ENCODE data around the gene ZNF786.
A peak's percentile ranks its signal among the peaks of the same experiment; 100 is the strongest.
"Not testable (repeated sequence)": the region's sequence is repeated elsewhere in the genome, so short reads cannot be mapped to it uniquely, and the experiment has no call there.

ZNF786 gene, protein sequence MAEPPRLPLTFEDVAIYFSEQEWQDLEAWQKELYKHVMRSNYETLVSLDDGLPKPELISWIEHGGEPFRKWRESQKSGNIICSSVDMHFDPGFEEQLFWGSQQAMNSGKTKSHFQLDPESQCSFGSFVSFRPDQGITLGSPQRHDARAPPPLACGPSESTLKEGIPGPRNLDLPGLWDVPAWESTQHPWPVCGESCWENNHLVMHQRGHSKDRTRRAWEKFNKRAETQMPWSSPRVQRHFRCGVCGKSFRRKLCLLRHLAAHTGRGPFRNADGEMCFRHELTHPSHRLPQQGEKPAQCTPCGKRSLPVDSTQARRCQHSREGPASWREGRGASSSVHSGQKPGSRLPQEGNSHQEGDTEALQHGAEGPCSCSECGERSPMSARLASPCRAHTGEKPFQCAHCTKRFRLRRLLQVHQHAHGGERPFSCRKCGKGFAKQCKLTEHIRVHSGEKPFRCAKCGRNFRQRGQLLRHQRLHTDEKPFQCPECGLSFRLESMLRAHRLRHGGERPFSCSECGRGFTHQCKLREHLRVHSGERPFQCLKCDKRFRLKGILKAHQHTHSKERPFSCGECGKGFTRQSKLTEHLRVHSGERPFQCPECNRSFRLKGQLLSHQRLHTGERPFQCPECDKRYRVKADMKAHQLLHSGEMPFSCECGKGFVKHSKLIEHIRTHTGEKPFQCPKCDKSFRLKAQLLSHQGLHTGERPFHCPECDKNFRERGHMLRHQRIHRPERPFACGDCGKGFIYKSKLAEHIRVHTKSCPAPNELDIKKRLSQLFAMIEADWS

DNA sequence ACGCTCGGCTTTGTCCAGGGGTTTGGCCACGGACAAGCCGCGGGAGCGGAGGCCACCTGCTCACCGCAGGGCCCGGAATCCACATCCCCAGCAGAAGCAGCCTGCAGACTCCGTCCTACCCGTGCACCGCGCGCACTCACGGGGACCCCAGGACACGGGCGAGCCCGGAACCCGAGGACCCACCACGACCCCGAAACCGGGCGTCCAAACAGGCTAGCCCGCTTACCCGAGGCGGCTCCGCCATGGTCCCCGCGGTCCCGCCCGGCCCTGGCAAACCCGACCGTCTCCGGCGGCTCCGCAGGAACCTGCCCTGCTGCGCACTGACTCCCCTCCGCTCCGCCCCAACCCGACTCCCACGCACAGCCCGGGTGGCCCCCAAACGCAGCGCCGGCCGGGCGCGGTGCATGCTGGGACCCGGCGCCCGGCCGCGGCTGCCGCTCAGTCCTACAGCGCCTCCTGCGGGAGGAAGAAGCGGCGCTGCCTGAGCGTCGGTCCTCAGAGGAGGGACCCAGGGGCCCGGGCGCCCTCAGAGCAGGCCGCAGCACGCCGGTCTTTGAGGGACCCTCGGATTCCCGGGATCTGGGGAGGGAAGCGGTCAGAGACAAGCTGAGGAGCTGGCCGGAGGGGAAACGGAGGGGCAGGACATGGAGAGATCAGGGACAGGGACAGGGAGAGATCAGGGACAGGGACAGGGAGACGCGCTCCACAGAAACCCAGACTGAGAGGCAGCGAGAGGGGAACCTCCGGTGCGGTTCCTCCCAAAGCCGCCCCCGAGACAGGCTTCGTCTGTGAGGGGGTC lies at the start of gene ZNF786:
TSS of gene ZNF786 (minus strand) at position 322 of the 799 bp plus-strand sequence. CDS start at position 244, 78 bp downstream.
- DNase-seq, result peak; percentile 74

DNA sequence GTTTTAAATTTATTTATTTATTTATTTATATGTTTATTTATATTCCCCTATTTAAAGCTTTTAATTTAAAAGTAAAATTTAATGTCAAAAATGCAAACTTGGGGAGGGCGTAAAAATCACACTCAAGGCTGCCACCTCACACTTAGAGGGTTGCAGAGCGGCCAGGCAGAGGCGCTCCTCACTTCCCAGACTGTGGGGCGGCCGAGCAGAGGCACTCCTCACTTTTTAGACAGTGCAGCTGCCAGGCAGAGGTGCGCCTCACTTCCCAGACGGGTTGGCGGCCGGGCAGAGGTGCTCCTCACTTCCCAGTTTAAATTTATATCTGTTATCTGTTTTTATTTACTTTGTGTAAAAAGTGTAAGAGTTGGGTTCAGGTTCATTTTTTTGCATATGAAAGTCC lies 45.6 kb upstream of the ZNF786 start:
- no peak for DNase-seq

DNA sequence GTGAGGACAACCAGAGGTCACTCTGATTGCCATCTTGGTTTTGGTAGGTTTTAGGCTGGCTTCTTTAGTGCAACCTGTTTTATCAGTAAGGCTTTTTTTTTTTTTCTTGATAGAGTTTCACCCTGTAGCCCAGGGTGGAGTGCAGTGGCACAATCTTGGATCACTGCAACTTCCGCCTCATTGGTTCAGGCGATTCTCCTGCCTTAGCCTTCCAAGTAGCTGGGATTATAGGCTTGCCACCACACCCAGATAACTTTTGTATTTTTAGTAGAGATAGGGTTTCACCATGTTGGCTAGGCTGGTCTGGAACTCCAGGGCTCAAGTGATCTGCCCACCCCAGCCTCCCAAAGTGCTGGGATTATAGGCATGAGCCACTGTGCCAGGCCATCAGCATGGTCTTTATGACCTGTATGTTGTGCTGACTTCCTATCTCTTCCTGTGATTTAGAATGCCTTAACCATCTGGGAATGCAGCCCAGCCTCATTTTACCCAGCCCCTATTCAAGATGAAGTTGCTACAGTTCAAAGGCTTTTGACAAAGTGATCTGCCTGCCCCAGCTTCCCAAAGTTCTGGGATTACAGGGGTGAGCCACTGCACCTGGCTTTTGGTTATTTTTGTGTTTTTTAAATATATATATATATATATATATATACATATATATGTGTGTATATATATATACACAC lies 42.7 kb upstream of the ZNF786 start:
- DNase-seq, result no peak

DNA sequence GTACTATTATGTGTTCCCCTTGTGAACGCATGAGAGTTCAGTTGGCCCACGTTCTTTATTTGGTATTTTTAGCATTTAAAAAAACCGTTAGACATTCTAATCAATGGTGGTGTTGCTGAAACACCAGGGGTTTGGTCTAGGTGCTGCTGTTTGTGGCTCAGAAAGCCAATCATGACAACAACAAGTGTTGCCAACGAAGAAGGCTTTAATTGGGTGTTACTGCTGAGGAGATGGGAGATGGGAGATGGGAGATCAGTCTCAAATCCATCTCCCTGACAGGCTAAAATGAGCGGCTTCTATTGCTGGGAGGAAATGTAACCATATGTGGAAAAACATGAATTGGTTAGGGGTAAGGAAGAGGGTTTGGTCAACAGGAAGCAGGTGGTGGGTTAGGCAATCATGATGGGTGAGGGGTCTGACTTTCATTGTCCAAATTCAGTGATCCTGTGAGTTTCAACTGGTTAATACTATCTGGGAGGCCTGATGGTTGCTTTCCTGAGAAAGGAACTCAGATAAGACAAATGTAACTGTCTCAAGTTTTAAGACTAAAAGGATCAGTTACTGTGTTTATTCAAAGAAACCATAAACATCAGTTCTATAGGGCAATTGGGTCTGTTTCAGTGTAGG lies 40.2 kb upstream of the ZNF786 start:
- no peak for DNase-seq

- no peak for DNase-seq
Observed at GRCh38 chr7:149126662-149127266, 36.2 kb upstream of the ZNF786 start.

GRCh38 chr7:149125863-149126661 lies 35.5 kb upstream of the ZNF786 start, which contains the start of gene ZNF425:
TSS of gene ZNF425 (minus strand) at chr7:149126324. CDS start at chr7:149126213, 111 bp downstream.
- DNase-seq, result peak; percentile 77

DNA sequence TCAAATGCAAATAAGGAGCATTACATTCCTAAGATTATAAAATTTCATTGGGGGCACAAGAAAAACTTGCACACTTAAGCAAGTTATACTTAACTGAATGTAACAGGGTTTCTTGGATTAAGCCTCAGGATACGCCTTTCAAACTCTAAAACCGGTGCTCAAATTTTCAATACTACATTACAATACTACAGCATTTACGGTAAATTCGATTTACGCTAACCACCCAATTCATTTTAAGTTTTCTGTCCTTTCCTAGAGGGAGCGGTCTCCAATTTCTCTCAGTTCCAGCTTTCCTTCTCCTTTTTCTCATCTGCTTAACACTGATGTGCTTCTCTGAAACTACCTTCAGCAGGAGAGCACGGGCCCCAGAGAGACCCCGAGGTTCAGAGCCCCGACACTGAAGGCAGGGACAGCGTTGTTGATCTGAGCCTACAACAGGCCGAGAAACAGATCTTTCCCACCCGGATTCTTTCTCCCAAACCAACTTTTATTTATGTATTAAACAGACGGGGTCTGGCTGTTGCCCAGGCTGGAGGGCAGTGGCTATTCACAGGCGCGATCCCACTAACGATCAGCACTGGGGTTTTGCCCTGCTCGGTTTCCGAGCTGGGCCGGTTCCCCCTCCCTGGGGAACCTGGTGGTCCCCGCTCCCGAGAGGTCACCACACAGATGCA lies 34.8 kb upstream of the ZNF786 start:
- no peak for DNase-seq

- no peak for DNase-seq
Observed at GRCh38 chr7:149109969-149110368, 19.5 kb upstream of the ZNF786 start.

DNA sequence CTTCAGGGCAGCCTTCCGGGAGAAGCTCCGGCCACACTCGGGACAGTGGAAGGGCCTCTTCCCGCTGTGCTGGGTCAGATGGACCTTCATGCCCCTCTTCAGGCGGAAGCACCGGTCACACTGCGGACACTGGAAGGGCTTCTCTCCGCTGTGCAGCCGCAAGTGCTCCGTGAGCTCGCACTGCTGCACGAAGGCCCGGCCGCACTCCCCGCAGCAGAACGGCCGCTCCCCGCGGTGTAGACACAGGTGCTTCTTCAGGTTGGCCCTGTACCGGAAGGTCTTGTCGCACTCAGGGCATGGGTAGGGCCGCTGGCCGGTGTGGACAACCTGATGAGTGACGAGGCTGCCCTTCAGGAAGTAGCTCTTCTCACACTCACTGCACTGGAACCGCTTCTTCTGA lies 14.2 kb upstream of the ZNF786 start:
- no peak for DNase-seq

DNA sequence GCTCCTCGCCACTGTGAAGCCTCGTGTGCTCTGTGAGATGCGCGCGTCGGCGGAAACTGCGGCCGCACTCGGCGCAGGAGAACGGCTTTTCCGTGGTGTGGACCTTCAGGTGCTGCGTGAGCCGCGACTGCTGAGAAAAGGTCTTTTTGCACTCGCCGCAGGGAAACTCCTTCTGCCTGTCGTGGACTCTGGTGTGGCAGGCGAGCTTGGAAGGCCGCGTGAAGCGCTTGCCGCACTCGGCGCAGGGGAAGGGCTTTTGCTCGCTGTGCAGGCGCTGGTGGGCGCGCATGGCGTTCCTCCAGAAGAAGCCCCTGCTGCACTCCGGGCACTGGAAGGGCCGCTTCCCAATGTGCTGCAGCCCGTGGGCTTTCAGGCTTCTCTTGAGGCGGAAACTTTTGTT lies 13.7 kb upstream of the ZNF786 start:
- no peak for DNase-seq

DNA sequence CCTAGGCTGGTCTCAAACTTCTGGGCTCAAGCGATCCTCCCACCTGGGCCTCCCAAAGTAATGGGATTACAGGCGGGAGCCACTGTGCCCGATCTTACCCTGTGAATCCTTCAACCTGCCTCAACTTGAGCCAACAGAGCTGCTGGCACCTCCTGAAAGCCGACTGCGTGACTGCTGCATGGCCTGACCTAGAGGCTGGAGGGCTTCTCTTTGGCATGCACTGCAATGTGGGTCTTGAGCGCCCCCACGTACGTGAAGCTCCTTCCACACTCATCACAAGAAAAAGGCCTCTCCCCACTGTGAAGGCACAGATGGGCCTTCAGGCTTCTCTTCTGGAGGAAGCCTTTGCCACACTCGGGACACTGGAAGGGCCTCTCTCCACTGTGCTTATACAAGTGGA lies 12.9 kb upstream of the ZNF786 start:
- no peak for DNase-seq

DNA sequence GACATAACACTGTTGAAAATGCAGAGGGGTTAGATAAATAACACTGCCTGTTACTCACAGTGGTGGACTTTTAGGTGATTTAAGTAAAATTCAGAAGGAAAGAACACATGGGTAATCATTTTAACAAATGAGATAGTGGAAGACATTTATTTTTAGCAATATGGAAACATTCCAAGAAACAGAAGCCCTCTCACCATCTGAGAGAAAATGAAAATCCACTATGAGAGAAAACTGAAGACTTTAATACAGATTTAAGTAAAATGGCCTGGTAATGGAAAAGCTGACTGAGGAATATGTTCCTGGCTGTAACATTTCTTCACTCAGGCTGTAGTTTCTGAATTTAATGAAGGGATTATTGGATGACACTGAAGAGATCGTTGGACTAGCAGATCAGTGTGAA lies 12.1 kb upstream of the ZNF786 start:
- DNase-seq, result no peak

GRCh38 chr7:149100821-149101220 lies 10.3 kb upstream of the ZNF786 start:
- DNase-seq, result no peak

GRCh38 chr7:149099058-149099457 lies 8.5 kb upstream of the ZNF786 start:
- no peak for DNase-seq

- DNase-seq, result no peak
Observed at GRCh38 chr7:149097088-149097487, 6.6 kb upstream of the ZNF786 start.

- no peak for DNase-seq
Observed at GRCh38 chr7:149093228-149093627, 2.7 kb upstream of the ZNF786 start.

GRCh38 chr7:149092244-149092643 lies 1.7 kb upstream of the ZNF786 start:
- not testable (repeated sequence) for DNase-seq

- DNase-seq, result no peak
Observed at GRCh38 chr7:149087376-149087775, 3.1 kb downstream of the ZNF786 start.

DNA sequence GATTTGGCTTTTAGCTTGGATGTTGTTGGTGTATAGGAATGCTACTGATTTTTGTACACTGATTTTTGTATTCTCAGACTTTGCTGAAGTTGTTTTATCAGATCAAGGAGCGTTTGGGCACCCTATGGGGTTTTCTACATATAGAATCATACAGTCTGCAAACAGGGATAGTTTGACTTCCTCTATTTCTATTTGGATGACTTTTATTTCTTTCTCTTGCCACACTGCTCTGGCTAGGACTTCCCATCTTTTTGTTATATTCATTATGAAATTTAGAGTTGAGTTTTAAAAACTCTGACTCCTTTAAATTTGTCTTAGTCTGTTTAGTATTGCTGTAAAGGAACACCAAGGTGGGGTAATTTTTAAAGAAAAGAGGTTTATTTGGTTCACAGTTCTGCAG lies 4.7 kb downstream of the ZNF786 start:
- DNase-seq, result no peak

DNA sequence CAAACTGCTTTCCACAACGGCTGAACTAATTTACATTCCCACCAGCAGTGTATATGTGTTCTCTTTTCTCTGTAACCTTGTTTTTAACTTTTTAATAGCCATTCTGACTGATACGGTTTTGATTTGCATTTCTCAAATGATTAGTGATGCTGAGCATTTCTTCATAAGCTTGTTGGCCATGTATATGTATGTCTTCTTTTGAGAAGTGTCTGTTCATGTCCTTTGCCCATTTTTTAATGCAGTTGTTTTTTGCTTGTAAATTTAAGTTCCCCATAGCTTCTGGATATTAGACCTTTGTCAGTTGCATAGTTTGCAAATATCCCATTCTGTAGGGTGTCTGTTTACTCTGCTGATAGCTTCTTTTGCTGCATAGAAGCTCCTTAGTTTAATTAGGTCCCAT lies 6.1 kb downstream of the ZNF786 start:
- no peak for DNase-seq
